A673 (cell line): ENCODE measurements around the gene IFFO2.

Experiments
- EZH2 ChIP-seq: fragments of 200-600 bp; sonication (generic); IDR thresholded peaks from 2 replicates; pipeline ENCODE4 v1.6.1; 2017; ENCODE audit warnings: borderline replicate concordance, low read depth, mild to moderate bottlenecking, mixed read lengths, antibody characterized with exemption, low read length; ENCODE audit not compliant: poor library complexity, severe bottlenecking
- TF ChIP-seq, protein P1 (sequence below): fragments of 300-800, 200-600 bp; sonication (generic); conservative IDR thresholded peaks from 2 replicates; pipeline ENCODE4 v1.5.1; 2017; ENCODE audit warnings: low read depth, mild to moderate bottlenecking, antibody characterized with exemption, low read length, moderate library complexity, mixed read lengths

DNA sequence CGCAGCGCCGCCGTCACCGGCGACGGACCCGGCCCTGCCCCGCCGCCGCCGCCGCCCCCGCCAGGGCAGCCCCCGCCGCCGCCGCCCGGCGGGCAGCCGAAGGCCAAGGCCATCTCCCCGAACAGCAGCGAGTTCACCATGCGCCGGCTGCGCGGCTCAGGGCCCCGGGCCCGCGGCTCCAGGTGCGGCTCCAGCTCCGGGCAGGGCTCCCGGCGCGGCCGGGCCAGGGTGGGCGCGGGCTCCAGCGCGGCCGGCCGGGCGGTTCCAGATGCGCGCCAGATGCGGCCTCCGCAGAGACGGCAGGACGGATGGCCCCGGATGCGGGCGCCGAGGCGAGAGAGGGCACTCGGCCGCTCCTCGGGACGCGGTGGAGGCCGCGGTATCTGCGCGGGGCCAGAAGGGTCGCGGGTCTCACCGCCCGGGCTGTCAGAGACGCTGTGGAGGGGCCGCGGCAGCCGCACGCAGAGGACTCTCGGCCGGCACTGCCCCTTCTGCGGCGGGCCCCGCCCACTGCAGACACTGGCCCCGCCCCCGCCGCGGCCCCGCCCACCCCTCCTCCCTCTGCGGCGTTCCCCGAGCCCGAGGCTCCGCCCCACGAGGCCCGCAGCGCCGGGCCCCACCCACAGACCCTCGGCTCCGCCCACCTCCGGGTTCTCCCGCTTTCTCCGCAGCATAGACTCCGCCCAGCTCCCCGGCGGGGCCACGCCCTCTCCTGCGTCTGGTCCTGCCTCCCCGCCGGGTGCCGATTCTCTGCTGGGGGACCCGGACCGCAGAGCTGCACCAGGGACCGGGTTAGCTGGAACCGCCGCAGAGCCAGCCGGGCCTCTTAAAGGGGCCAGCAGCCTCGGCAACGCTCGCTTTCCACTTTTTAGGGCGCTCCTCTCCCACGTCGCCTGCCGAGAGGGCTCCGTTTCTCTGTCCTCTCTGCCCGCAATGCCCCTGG lies at the start of gene IFFO2:
- TF ChIP-seq, protein P1, sequence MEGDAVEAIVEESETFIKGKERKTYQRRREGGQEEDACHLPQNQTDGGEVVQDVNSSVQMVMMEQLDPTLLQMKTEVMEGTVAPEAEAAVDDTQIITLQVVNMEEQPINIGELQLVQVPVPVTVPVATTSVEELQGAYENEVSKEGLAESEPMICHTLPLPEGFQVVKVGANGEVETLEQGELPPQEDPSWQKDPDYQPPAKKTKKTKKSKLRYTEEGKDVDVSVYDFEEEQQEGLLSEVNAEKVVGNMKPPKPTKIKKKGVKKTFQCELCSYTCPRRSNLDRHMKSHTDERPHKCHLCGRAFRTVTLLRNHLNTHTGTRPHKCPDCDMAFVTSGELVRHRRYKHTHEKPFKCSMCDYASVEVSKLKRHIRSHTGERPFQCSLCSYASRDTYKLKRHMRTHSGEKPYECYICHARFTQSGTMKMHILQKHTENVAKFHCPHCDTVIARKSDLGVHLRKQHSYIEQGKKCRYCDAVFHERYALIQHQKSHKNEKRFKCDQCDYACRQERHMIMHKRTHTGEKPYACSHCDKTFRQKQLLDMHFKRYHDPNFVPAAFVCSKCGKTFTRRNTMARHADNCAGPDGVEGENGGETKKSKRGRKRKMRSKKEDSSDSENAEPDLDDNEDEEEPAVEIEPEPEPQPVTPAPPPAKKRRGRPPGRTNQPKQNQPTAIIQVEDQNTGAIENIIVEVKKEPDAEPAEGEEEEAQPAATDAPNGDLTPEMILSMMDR, result no peak
- TF ChIP-seq EZH2, result no peak
